Nephron (organoid): ENCODE measurements around the gene KCNMA1.

Source experiments
- H3K27ac Mint-ChIP-seq, 3 experiments: 2 replicates each; pipeline ENCODE4 v1.8.0; 2020; ENCODE audit warnings: mixed read lengths in 3 of 3, mild to moderate bottlenecking in 2 of 3, moderate library complexity in 1 of 3
- H3K27me3 Mint-ChIP-seq: 2 replicates; pipeline ENCODE4 v1.8.0; 2021; ENCODE audit warnings: low read depth, mild to moderate bottlenecking, moderate library complexity, mixed read lengths
- H3K36me3 Mint-ChIP-seq: 2 replicates; pipeline ENCODE4 v1.8.0; 2020; ENCODE audit warnings: low read depth, mixed read lengths
- H3K4me1 Mint-ChIP-seq: 2 replicates; pipeline ENCODE4 v1.8.0; 2020; ENCODE audit warnings: mixed read lengths
- H3K4me3 Mint-ChIP-seq, 3 experiments: 2 replicates each; pipeline ENCODE4 v1.8.0; 2020; ENCODE audit warnings: mild to moderate bottlenecking in 3 of 3, mixed read lengths in 3 of 3, moderate library complexity in 2 of 3
- H3K9me3 Mint-ChIP-seq: 2 replicates; pipeline ENCODE4 v1.8.0; 2020; ENCODE audit warnings: mixed read lengths
- CTCF ChIP-seq, 3 experiments: fragments of 200-600 bp; sonication (generic); IDR thresholded peaks; one replicate each; pipeline ENCODE4 v1.5.0; 2021; ENCODE audit warnings: antibody characterized with exemption in 3 of 3; ENCODE audit not compliant: unreplicated experiment in 3 of 3

KCNMA1 gene

GRCh38 chr10:77151408-77151807 is 486.2 kb downstream of the KCNMA1 start:
- no peak overlapping the region for H3K4me3 Mint-ChIP-seq
- no peak for TF ChIP-seq CTCF (IDR thresholded peaks at IDR 0.05; ENCODE audit: unreplicated experiment in 3 of 3)

GRCh38 chr10:77149706-77150105 is 487.9 kb downstream of the KCNMA1 start:
- TF ChIP-seq CTCF (IDR thresholded peaks at IDR 0.05; ENCODE audit: unreplicated experiment in 3 of 3), result no peak
- Mint-ChIP-seq H3K27ac (no peak overlapping the region), H3K9me3 (no peaks in the 10 kb centered on the region), H3K36me3 (no peaks in the 10 kb centered on the region), H3K4me1 (peaks cover 11% of the 10 kb centered on the region), H3K4me3 (no peak overlapping the region), H3K27me3 (no peaks in the 10 kb centered on the region)

More at GRCh38 chr10:77151408-77151807, 486.2 kb downstream of the KCNMA1 start:
- Mint-ChIP-seq H3K4me1 (peaks cover 14% of the 10 kb centered on the region), H3K9me3 (no peaks in the 10 kb centered on the region), H3K27ac (no peak overlapping the region), H3K27me3 (no peaks in the 10 kb centered on the region), H3K36me3 (no peaks in the 10 kb centered on the region)

GRCh38 chr10:77149001-77149400 is 488.6 kb downstream of the KCNMA1 start:
- H3K27me3 Mint-ChIP-seq, result no peaks in the 10 kb centered on the region
- peaks cover 11% of the 10 kb centered on the region for H3K4me1 Mint-ChIP-seq
- H3K36me3 Mint-ChIP-seq, result no peaks in the 10 kb centered on the region
- no peaks in the 10 kb centered on the region for H3K9me3 Mint-ChIP-seq
- no peak overlapping the region for H3K27ac Mint-ChIP-seq
- no peak for TF ChIP-seq CTCF (IDR thresholded peaks at IDR 0.05; ENCODE audit: unreplicated experiment in 3 of 3)
- no peak overlapping the region for H3K4me3 Mint-ChIP-seq

- H3K27me3 Mint-ChIP-seq, result no peaks in the 10 kb centered on the region
Observed at GRCh38 chr10:77147871-77148270, 489.7 kb downstream of the KCNMA1 start.

GRCh38 chr10:77146712-77147336 is 490.8 kb downstream of the KCNMA1 start:
- H3K27ac Mint-ChIP-seq, result no peak overlapping the region
- TF ChIP-seq CTCF (IDR thresholded peaks at IDR 0.05; ENCODE audit: unreplicated experiment in 3 of 3), result no peak
- peaks cover 11% of the 10 kb centered on the region for H3K4me1 Mint-ChIP-seq
- H3K4me3 Mint-ChIP-seq, result no peak overlapping the region
- no peaks in the 10 kb centered on the region for H3K9me3 Mint-ChIP-seq
- no peaks in the 10 kb centered on the region for H3K36me3 Mint-ChIP-seq
- no peaks in the 10 kb centered on the region for H3K27me3 Mint-ChIP-seq

More at GRCh38 chr10:77147871-77148270, 489.7 kb downstream of the KCNMA1 start:
- Mint-ChIP-seq H3K36me3 (no peaks in the 10 kb centered on the region), H3K9me3 (no peaks in the 10 kb centered on the region), H3K27ac (no peak overlapping the region), H3K4me3 (no peak overlapping the region), H3K4me1 (peaks cover 11% of the 10 kb centered on the region)
- no peak for TF ChIP-seq CTCF (IDR thresholded peaks at IDR 0.05; ENCODE audit: unreplicated experiment in 3 of 3)

- Mint-ChIP-seq H3K4me3 (no peak overlapping the region), H3K4me1 (peaks cover 16% of the 10 kb centered on the region), H3K36me3 (no peaks in the 10 kb centered on the region), H3K27ac (no peak overlapping the region), H3K27me3 (peaks cover 5% of the 10 kb centered on the region), H3K9me3 (no peaks in the 10 kb centered on the region)
- TF ChIP-seq CTCF (IDR thresholded peaks at IDR 0.05; ENCODE audit: unreplicated experiment in 3 of 3), result no peak
Observed at GRCh38 chr10:77144656-77145055, 493.0 kb downstream of the KCNMA1 start.
